Uterus (tissue), 4 donors: ENCODE measurements around the gene TMPRSS9. TPM values are rescaled to one million over a fixed set of nuclear protein-coding genes. Genes with fewer than 3 reads are reported as not detected.

ENCODE experiments used
- DNase-seq, 2 donors: peaks; one replicate each; pipeline ENCODE4 v3.0.0-alpha.2; 2019 to 2020
- H3K27ac ChIP-seq, 2 donors: fragments of 200-600 bp; sonication (generic); 1 replicate in 1 of 2; 2 replicates in 1 of 2; pipeline ENCODE4 v1.5.1; 2016 to 2018
- H3K27me3 ChIP-seq, 2 donors: fragments of 200-600 bp; sonication (generic); one replicate each; pipeline ENCODE4 v1.5.1; 2018 to 2019; ENCODE audit warnings: control low read depth in 1 of 2
- H3K36me3 ChIP-seq, 2 donors: fragments of 200-600 bp; sonication (generic); one replicate each; pipeline ENCODE4 v1.5.1; 2019; ENCODE audit warnings: control low read depth in 1 of 2
- H3K4me1 ChIP-seq, 2 donors: fragments of 200-600 bp; sonication (generic); one replicate each; pipeline ENCODE4 v1.5.1; 2018 to 2019; ENCODE audit warnings: control low read depth in 1 of 2
- H3K4me3 ChIP-seq, 2 donors: fragments of 200-600 bp; sonication (generic); 1 replicate in 1 of 2; 2 replicates in 1 of 2; pipeline ENCODE4 v1.5.1; 2018 to 2019; ENCODE audit warnings: mild to moderate bottlenecking in 1 of 2
- H3K9me3 ChIP-seq, 2 donors: fragments of 200-600 bp; sonication (generic); one replicate each; pipeline ENCODE4 v1.5.1; 2019; ENCODE audit warnings: control low read depth in 1 of 2
- CTCF ChIP-seq, 4 experiments: fragments of 200-600 bp in 2 of 4; fragments of 450-650 bp in 2 of 4; sonication (generic) in 2 of 4; IDR thresholded peaks; one replicate each; pipeline ENCODE4 v1.5.1; 2016 to 2019; ENCODE audit warnings: antibody characterized with exemption in 4 of 4, mild to moderate bottlenecking in 2 of 4, moderate library complexity in 1 of 4
- POLR2A ChIP-seq, 2 donors: fragments of 450-650 bp; IDR thresholded peaks; one replicate each; pipeline ENCODE4 v1.6.1; 2016; ENCODE audit warnings: antibody characterized with exemption in 2 of 2, mild to moderate bottlenecking in 1 of 2, moderate library complexity in 1 of 2
- intact Hi-C: fragments of 100-400 bp; cut with DNase I; formaldehyde crosslinking; loops from one replicate; pipeline ENCODE4 v1.15.1; 2023; ENCODE audit warnings: low total_unique reads
- microRNA-seq: library from miRNA; unstranded; fragments of <30 nt; microRNA quantifications from one replicate; pipeline ENCODE4, GENCODE V29; 2016; ENCODE audit warnings: borderline microRNAs expressed, borderline replicate concordance
- total RNA-seq, 4 donors: library from RNA; depleted of rRNA in 3 of 4; stranded (reverse); fragments of >200 nt in 3 of 4; gene quantifications; one replicate each; pipeline versions ENCODE4 v1.1.0 to v1.2.4, GENCODE V29; 2014 to 2023
- donor health status: DM: yes; HTN: yes; CAD: no.

TMPRSS9 gene
- total RNA-seq, 4 donors from 2014 or later: 0.69 TPM; not detected in 3

GRCh38 chr19:2474232-2475017, 114.4 kb downstream of the TMPRSS9 start:
- Histone ChIP-seq H3K36me3 (no peaks in the 10 kb centered on the region), H3K27ac (peak overlapping the region; percentile 84 to 89), H3K27me3 (no peaks in the 10 kb centered on the region), H3K4me1 (peaks cover 0 to 16% of the 10 kb centered on the region in 2 donors), H3K9me3 (no peaks in the 10 kb centered on the region), H3K4me3 (peak overlapping the region; percentile 64 to 70)
- peak; percentile 98 to 100 (median 99) for TF ChIP-seq CTCF (IDR thresholded peaks at IDR 0.05)
- peak in 1 of 2 donors; percentile 42 for TF ChIP-seq POLR2A (IDR thresholded peaks at IDR 0.05)
- DNase-seq: peak; percentile 84 to 90
- intact Hi-C loops: loop anchor here (5.0 to 10.0 kb wide), 2 partner anchors 68 to 100 kb away; no protein-coding TSS in a partner anchor

GRCh38 chr19:2475018-2475701, 115.1 kb downstream of the TMPRSS9 start:
- no peaks in the 10 kb centered on the region for H3K9me3 ChIP-seq
- no peaks in the 10 kb centered on the region for H3K27me3 ChIP-seq
- TF ChIP-seq POLR2A (IDR thresholded peaks at IDR 0.05) (no peak), CTCF (IDR thresholded peaks at IDR 0.05) (no peak)
- intact Hi-C loops: loop anchor here (5.0 to 10.0 kb wide), 2 partner anchors 67 to 100 kb away; no protein-coding TSS in a partner anchor
- H3K27ac ChIP-seq: peak overlapping the region; percentile 84 to 89
- peak overlapping the region; percentile 64 to 70 for H3K4me3 ChIP-seq
- H3K36me3 ChIP-seq: no peaks in the 10 kb centered on the region
- peaks cover 0 to 16% of the 10 kb centered on the region in 2 donors for H3K4me1 ChIP-seq
- DNase-seq: peak; percentile 63

Small RNA genes lying within 50 kb of the gene (microRNA-seq; reads per million reads assigned to microRNA genes)
- not detected for gene MIR7108

Other genes with a start within 250 kb of the TMPRSS9 start
- 10 to 100 TPM; 33.8 to 97.5 (median 49.8) TPM for gene AP3D1, start 208.7 kb upstream of the TMPRSS9 start, total RNA-seq
- gene DOT1L, start 196.3 kb upstream of the TMPRSS9 start, total RNA-seq: 10 to 100 TPM in 2 of 4 donors, 1 to 10 TPM in 2; 3.2 to 45.3 (median 10.0) TPM
- gene PLEKHJ1, start 123.9 kb upstream of the TMPRSS9 start, total RNA-seq: 10 to 100 TPM in 3 of 4 donors, 1 to 10 TPM in 1; 5.9 to 56.7 (median 30.1) TPM
- 100 to 1,000 TPM in 1 of 4 donors, 10 to 100 TPM in 3; 33.2 to 107 (median 50.6) TPM for gene SF3A2, start 123.4 kb upstream of the TMPRSS9 start, total RNA-seq
- gene AMH, start 110.9 kb upstream of the TMPRSS9 start, total RNA-seq: 1 to 10 TPM in 1 of 4 donors, under 1 TPM in 1, not detected in 2; 0.35 to 3.5 TPM
- gene JSRP1, start 103.8 kb upstream of the TMPRSS9 start, total RNA-seq: not detected
- gene PEAK3, start 78.1 kb upstream of the TMPRSS9 start, total RNA-seq: under 1 TPM in 2 of 4 donors, not detected in 2; 0.26 to 0.40 TPM
- gene LINGO3, start 52.1 kb upstream of the TMPRSS9 start, total RNA-seq: not detected
- gene LSM7, start 31.7 kb upstream of the TMPRSS9 start, total RNA-seq: 100 to 1,000 TPM in 3 of 4 donors, 10 to 100 TPM in 1; 51.8 to 186 (median 142) TPM
- gene SPPL2B, start 31.6 kb upstream of the TMPRSS9 start, total RNA-seq: 10 to 100 TPM; 14.3 to 58.5 (median 31.5) TPM
- gene TIMM13, start 67.3 kb downstream of the TMPRSS9 start, total RNA-seq: 10 to 100 TPM in 3 of 4 donors, 1 to 10 TPM in 1; 6.5 to 53.8 (median 31.9) TPM
- gene LMNB2, start 96.7 kb downstream of the TMPRSS9 start, total RNA-seq: 10 to 100 TPM; 10.3 to 75.7 (median 17.1) TPM
- 10 to 100 TPM; 17.6 to 68.2 (median 38.0) TPM for gene GADD45B, start 115.9 kb downstream of the TMPRSS9 start, total RNA-seq